NOMO-1 (cell line): ENCODE measurements around the gene SAA1.

ENCODE experiments used
- DNase-seq, 2 experiments: peaks; one replicate each; lab custom pipeline; 2025; ENCODE audit not compliant: unreplicated experiment in 2 of 2; lab: John Stamatoyannopoulos, UW

Gene SAA1

DNA sequence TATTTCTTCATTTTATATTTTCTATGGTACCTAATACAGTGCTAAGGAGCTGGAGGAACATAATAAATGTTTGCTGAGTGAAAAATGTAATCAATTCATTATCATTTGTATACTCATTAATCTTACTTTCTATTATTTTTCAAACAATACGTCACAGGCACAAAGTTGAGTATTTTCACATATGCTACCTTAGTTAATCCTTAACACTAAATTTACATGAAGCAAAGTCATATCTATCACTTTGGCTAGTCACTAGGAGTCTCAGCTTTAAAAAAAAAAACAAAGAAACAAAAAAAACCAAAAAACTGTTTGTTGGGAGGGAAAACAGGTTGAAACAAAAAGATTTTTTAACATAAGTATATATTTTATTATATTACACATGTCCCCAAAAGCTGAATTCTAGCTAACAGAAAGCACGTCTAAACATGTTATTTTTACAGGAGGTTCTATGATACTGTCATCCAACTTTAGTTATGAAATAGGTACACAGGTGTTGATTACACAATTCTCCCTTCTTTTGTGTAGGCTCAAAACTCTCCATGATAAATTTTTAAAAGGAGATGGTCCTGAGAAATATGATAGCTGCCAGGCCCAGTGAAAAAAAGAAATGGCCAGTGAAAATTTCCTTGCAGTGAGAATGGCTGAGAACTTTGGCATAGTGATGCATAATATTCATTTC, 41.5 kb downstream of the SAA1 start:
- no peak for DNase-seq

GRCh38 chr11:18308242-18308641, 42.2 kb downstream of the SAA1 start:
- no peak for DNase-seq

GRCh38 chr11:18309691-18310090, 43.6 kb downstream of the SAA1 start:
- DNase-seq, result no peak

DNA sequence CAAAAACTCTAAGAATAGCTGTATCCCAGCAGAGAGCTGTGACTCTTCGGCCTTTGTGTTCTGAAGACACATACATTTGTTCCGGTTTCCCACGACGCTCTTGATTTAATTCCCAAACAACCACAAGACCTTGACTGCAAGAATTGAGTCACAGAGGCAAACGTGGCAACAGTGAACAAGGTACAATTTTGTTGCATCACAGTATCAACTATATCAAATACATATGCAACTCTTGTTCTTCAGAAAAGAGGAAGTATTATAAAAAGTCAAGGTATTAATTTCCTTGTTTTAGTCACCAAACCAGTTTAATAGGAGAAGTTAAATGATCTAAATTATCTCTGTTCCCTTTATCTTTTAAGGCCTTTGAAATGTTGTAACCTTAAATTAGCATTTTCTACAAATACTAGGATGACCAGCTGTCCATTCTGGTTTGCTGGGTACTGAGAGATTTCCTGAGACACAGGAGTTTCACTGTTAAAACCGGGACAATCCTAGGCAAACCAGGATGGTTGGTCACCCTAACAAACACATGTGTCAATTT, 44.8 kb downstream of the SAA1 start:
- peak; percentile 60 to 97 for DNase-seq

DNA sequence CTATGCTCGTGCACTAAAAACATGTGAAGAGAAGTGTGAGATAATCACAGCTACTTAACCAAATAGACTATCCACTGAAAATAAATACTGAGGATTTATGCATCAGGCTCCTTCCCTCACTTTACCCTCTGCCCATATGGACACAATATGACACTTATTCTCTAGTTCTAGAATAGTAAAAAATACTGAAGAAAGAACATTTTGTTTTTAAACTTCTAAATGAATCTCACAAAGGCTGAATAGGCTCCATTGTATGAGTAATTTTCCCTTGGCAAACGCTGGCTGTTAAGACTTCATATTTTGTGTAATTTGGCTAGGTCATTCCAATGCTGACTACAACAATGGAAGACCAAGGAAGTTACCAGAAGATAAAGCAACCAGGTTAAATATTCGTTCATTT, 45.9 kb downstream of the SAA1 start:
- DNase-seq, result no peak

DNA sequence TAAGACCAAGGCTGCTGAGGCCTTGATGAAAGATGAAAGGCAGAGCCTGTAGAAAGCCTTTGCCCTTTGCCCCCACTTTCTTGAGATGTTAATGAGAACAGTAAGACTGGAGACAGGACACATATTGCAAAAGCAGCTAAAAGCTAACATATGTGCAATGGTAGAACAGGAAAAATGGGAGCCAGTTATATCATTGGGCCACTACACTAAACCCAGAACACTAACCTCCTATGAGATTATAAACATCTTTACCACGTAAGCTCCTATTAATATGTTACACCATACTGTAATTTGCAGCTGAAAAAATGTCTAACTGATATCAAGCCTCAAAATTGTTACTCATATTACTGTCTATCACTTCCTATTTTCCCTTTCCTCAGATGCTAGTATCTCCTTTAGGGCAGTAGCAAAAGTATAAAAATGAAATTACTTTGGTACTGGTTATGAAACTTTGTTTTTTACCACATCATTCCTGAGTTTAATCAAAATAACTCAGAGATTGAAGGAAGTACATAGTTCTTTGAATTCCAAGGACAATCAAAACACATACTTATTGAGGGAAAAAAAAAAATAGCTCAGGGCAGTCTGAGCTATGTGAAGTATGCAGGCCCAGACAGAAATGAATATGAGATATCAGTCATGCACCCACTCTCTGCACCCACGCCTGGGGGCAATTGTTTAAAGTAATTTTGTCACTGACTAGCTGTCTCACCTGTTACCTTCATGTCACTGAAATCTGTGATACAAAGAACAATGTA, 46.8 kb downstream of the SAA1 start:
- DNase-seq, result peak in 1 of 2 experiments; percentile 28

- DNase-seq, result no peak
These were observed 48.1 kb downstream of the SAA1 start for GRCh38 chr11:18313965-18314763.

- DNase-seq, result no peak
These were observed 48.9 kb downstream of the SAA1 start for GRCh38 chr11:18314784-18315523.

DNA sequence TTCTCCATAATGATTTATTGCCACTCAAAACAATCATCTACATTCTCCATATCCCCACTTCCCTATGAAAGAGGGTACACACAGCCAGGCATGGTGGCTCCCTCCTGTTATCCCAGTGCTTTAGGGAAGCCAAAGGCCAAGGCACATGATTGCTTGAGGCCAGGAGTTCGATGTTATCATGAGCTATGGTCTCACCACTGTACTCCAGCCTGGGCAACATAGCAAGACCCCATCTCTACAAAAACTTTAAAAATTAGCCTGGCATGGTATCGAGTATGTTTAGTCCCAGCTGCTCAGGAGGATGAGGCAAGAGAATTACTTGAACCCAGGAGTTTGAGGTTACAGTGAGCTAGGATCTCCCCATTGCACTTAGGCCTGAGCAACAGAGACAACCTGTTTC, 49.8 kb downstream of the SAA1 start:
- DNase-seq, result no peak

GRCh38 chr11:18317551-18317950, 51.5 kb downstream of the SAA1 start:
- no peak for DNase-seq
